Right lobe of liver (tissue), 6 donors: Measurements from ENCODE around the gene AP1S3. TPM values are rescaled to one million over a fixed set of nuclear protein-coding genes. Genes with fewer than 3 reads are reported as not detected.

Experiments used
- ATAC-seq, 4 donors: fragments of 200-7000 bp; cut with Tn5 transposase; one replicate each; pipeline ENCODE4 v1.9.1; 2020; ENCODE audit warnings: mild to moderate bottlenecking in 4 of 4, moderate library complexity in 4 of 4
- DNase-seq, 3 donors: peaks; one replicate each; pipeline ENCODE4 v3.0.0-alpha.2; 2020
- H3K27ac ChIP-seq, 3 donors: fragments of 200-600 bp; one replicate each; pipeline ENCODE4 v1.8.0; 2022
- H3K27me3 ChIP-seq, 2 donors: fragments of 200-600 bp; one replicate each; pipeline ENCODE4 v1.8.0; 2022
- H3K36me3 ChIP-seq, 4 donors: fragments of 200-600 bp; sonication (generic) in 1 of 4; one replicate each; pipeline versions ENCODE4 v1.5.1 to v1.8.0; 2017 to 2022; ENCODE audit warnings: control low read depth in 1 of 4
- H3K4me1 ChIP-seq, 4 donors: fragments of 200-600 bp; sonication (generic) in 1 of 4; one replicate each; pipeline versions ENCODE4 v1.5.1 to v1.8.0; 2017 to 2022; ENCODE audit warnings: control low read depth in 1 of 4
- H3K4me3 ChIP-seq, 3 donors: fragments of 200-600 bp; one replicate each; pipeline ENCODE4 v1.8.0; 2022
- H3K9me3 ChIP-seq, 4 donors: fragments of 200-600 bp; sonication (generic) in 1 of 4; one replicate each; pipeline versions ENCODE4 v1.5.1 to v1.8.0; 2017 to 2022; ENCODE audit warnings: control low read depth in 1 of 4
- POLR2A ChIP-seq: fragments of 450-650 bp; IDR thresholded peaks from one replicate; pipeline ENCODE4 v1.6.1; 2017; ENCODE audit warnings: antibody characterized with exemption, mild to moderate bottlenecking
- WGBS: methylation state at CpG from one replicate; pipeline ENCODE4 v1.1.6; 2018; ENCODE audit warnings: low coverage, low lambda C conversion rate; ENCODE audit not compliant: insufficient coverage; ENCODE audit errors: missing lambda C conversion rate; 5-methylcytosine and 5-hydroxymethylcytosine counted together
- intact Hi-C, 2 donors: fragments of 100-400 bp; cut with DNase I; formaldehyde crosslinking; loops; one replicate each; pipeline versions ENCODE4 v1.11.2 to v1.14.1; 2022
- total RNA-seq, 6 experiments: library from RNA; depleted of rRNA in 2 of 6; stranded (reverse); fragments of >200 nt in 2 of 6; fragmentation: NEBNext Ultra II Directional in 3 of 6; extraction: Animal tissue kit (Norgen Biotek cat#: 25700) in 3 of 6; gene quantifications; one replicate each; pipeline versions ENCODE4 v1.1.0 to v1.2.4, GENCODE V29; 2016 to 2023
- TF ChIP-seq, protein P1 (sequence below), 4 donors: fragments of 200-600 bp in 3 of 4; fragments of 450-650 bp in 1 of 4; IDR thresholded peaks; one replicate each; pipeline versions ENCODE4 v1.5.1 to v1.8.0; 2016 to 2022; ENCODE audit warnings: antibody characterized with exemption in 4 of 4, mild to moderate bottlenecking in 2 of 4
- donor health status: DM: no; HTN: yes; CAD: no.
- donor health status: DM: no; HTN: no; CAD: no.
- donor health status: DM: no; HTN: no; CAD: no.
- donor health status: DM: no; HTN: yes; CAD: no.
- donor health status: DM: no; HTN: yes; CAD: no.

AP1S3 gene
- total RNA-seq, 6 experiments from 2014 or later = 1.3 to 12.7 (median 3.2) TPM

DNA sequence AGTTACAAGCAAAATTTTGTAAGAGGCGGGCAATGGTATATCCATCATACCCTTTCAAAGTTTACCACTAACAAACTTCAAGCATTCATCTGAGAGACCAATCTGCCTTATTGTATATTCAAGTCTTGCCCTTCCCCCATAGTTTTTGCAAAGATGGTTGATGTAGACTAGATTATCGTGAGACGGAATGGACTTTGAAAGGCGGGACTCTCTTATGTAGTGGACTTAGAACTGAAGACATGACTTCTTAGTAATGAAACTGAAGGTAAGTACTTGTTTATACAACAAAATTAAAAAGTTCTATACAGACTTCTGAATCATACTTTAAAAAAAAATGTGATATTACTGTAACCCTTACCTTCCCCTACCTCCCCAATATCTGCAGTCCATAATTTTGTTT, 10.4 kb downstream of the AP1S3 start:
- ATAC-seq (no peak), DNase-seq (no peak)
- H3K27me3 ChIP-seq = no peaks in the 10 kb centered on the region
- no peaks in the 10 kb centered on the region for H3K4me1 ChIP-seq
- TF ChIP-seq, protein P1, sequence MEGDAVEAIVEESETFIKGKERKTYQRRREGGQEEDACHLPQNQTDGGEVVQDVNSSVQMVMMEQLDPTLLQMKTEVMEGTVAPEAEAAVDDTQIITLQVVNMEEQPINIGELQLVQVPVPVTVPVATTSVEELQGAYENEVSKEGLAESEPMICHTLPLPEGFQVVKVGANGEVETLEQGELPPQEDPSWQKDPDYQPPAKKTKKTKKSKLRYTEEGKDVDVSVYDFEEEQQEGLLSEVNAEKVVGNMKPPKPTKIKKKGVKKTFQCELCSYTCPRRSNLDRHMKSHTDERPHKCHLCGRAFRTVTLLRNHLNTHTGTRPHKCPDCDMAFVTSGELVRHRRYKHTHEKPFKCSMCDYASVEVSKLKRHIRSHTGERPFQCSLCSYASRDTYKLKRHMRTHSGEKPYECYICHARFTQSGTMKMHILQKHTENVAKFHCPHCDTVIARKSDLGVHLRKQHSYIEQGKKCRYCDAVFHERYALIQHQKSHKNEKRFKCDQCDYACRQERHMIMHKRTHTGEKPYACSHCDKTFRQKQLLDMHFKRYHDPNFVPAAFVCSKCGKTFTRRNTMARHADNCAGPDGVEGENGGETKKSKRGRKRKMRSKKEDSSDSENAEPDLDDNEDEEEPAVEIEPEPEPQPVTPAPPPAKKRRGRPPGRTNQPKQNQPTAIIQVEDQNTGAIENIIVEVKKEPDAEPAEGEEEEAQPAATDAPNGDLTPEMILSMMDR (IDR thresholded peaks at IDR 0.05) = no peak
- TF ChIP-seq POLR2A = no peak
- H3K36me3 ChIP-seq = no peaks in the 10 kb centered on the region
- H3K27ac ChIP-seq = no peak overlapping the region
- H3K9me3 ChIP-seq = no peaks in the 10 kb centered on the region
- intact Hi-C loops = no loop called here
- 41% methylated on average over 4 of the region's 4 CpGs for WGBS
- no peak overlapping the region for H3K4me3 ChIP-seq

DNA sequence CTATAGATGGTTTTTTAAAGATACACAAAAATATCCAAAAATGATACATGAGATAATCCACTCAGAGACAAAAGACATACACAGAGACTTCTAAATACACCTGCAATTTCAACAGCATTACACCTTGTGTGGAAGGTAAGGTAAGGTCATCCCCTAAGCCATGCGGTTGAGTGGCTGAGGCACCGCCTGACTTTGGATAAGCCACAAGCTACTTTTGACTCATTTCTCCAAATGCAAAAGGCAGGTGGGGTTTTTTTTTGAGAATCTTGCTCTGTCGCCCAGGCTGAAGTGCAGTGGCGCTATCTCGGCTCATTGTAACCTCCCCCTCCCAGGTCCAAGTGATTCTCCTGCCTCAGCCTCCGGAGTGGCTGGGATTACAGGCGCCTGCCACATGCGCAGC, 13.1 kb downstream of the AP1S3 start:
- intact Hi-C loops = no loop called here
- WGBS = 100% methylated on average over 3 of the region's 8 CpGs
- no peak for DNase-seq

DNA sequence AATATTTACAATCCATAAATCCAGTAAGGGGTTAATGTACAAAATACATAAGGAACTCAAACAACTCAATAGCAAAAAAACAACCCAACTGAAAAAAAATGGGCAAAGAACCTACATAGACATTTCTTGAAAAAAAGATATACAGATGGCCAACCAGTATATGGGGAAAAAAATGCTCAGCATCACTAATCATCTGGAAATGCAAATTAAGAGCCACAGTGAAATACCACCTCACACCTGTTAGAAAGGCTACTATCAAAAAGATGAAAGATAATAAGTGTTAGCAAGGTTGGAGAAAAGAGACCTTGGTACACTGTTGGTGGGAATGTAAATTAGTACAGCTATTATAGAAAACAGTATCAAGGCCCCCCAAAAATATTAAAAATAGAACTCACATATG, 14.6 kb downstream of the AP1S3 start:
- no peaks in the 10 kb centered on the region for H3K9me3 ChIP-seq
- no peak overlapping the region for H3K4me3 ChIP-seq
- no peak overlapping the region for H3K27ac ChIP-seq
- no peak for DNase-seq
- intact Hi-C loops = no loop called here
- H3K36me3 ChIP-seq = no peaks in the 10 kb centered on the region
- TF ChIP-seq, protein P1 (IDR thresholded peaks at IDR 0.05) = no peak
- no peak for TF ChIP-seq POLR2A
- H3K4me1 ChIP-seq = no peaks in the 10 kb centered on the region
- ATAC-seq = no peak
- no peaks in the 10 kb centered on the region for H3K27me3 ChIP-seq

More for the DNA sequence above, 13.1 kb downstream of the AP1S3 start:
- no peak overlapping the region for H3K27ac ChIP-seq
- TF ChIP-seq, protein P1 (IDR thresholded peaks at IDR 0.05) = no peak
- TF ChIP-seq POLR2A = no peak
- no peak for ATAC-seq
- H3K4me1 ChIP-seq = no peaks in the 10 kb centered on the region
- H3K27me3 ChIP-seq = no peaks in the 10 kb centered on the region
- no peaks in the 10 kb centered on the region for H3K36me3 ChIP-seq
- H3K9me3 ChIP-seq = no peaks in the 10 kb centered on the region
- no peak overlapping the region for H3K4me3 ChIP-seq

DNA sequence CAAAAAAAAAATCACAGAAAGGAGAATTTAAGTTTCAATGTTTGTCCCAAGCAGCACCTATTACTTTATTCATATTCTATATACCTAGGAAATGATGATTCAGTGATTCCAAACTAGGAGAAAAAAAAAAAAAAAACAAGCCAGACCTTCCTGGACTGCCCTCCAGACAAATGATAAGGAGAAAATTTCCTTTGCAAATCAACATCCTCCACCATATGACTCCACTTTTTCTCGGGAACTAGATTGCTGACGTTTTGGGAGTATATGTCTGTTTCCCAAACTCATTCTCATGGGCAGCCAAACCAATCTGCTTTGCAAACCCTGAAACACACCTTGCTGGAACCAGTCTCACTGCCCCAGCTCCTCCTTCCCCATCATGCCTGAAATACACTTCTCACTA, 16.8 kb downstream of the AP1S3 start:
- intact Hi-C loops = no loop called here
- Histone ChIP-seq H3K4me1 (no peaks in the 10 kb centered on the region), H3K36me3 (no peaks in the 10 kb centered on the region), H3K9me3 (no peaks in the 10 kb centered on the region), H3K27me3 (no peaks in the 10 kb centered on the region), H3K27ac (no peak overlapping the region), H3K4me3 (no peak overlapping the region)
- no peak for TF ChIP-seq POLR2A
- TF ChIP-seq, protein P1 (IDR thresholded peaks at IDR 0.05) = no peak
- ATAC-seq (no peak), DNase-seq (no peak)
- WGBS = 65% methylated on average over 2 of the region's 2 CpGs

DNA sequence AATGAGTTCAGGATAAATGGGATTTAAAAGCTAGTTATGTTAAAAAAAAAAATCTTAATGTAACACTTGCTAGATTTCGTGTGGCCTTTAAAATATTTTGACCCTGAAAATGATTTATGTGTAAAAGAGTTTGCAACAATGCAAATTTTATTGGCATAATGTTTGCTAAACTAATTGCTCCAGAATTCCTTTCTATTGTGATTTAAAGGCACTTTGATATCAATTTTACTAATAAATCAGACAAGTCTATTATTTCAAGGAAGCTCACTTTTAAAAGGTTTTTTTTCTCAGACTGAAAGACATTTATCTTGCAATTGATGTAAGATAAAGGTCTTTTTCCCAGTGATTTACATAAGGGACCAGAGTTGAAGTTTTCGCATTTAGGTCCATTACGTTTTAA, 17.5 kb downstream of the AP1S3 start:
- H3K9me3 ChIP-seq = no peaks in the 10 kb centered on the region
- H3K4me1 ChIP-seq = no peaks in the 10 kb centered on the region
- no peak overlapping the region for H3K27ac ChIP-seq
- no peaks in the 10 kb centered on the region for H3K36me3 ChIP-seq
- H3K27me3 ChIP-seq = no peaks in the 10 kb centered on the region
- ATAC-seq (no peak), DNase-seq (no peak)
- no peak for TF ChIP-seq POLR2A
- TF ChIP-seq, protein P1 (IDR thresholded peaks at IDR 0.05) = no peak
- WGBS = 92% methylated on average over 3 of the region's 3 CpGs
- intact Hi-C loops = no loop called here
- H3K4me3 ChIP-seq = no peak overlapping the region
